ENCODE results near the gene HNRNPUL2.

- TF ChIP-seq EZH2 (IDR thresholded peaks at IDR 0.05) (no peak), CTCF (IDR thresholded peaks at IDR 0.05) (no peak), EZH2phosphoT487 (IDR thresholded peaks at IDR 0.05) (no peak)
Observed at GRCh38 chr11:62753736-62754603, 26.7 kb upstream of the HNRNPUL2 start, which contains the start of gene ZBTB3.

All from neural progenitor cell (in vitro differentiated cells).